KOPT-K1 (cell line): Measurements from ENCODE around the gene NUP214.
A peak's percentile ranks its signal among the peaks of the same experiment; 100 is the strongest.
"Not testable (repeated sequence)": the region's sequence is repeated elsewhere in the genome, so short reads cannot be mapped to it uniquely, and the experiment has no call there.

Source experiments
- H3K27ac ChIP-seq: fragments of 200-600 bp; sonication (generic); 2 replicates; pipeline ENCODE4 v1.5.1; 2016; ENCODE audit warnings: antibody characterized with exemption, mild to moderate bottlenecking, low read depth, low read length; ENCODE audit not compliant: poor library complexity, severe bottlenecking
- H3K36me3 ChIP-seq: fragments of 200-600 bp; sonication (generic); 2 replicates; pipeline ENCODE4 v1.5.1; 2017; ENCODE audit warnings: antibody characterized with exemption, mild to moderate bottlenecking, low read length, moderate library complexity; ENCODE audit not compliant: insufficient read depth
- H3K9me3 ChIP-seq: fragments of 200-600 bp; sonication (generic); 2 replicates; pipeline ENCODE4 v1.5.1; 2017; ENCODE audit warnings: antibody characterized with exemption, low read length, mild to moderate bottlenecking; ENCODE audit not compliant: insufficient read depth, poor library complexity, severe bottlenecking

Gene NUP214

GRCh38 chr9:131153595-131153994 lies 28.2 kb downstream of the NUP214 start:
- Histone ChIP-seq H3K27ac (no peak overlapping the region), H3K36me3 (peaks cover 80% of the 10 kb centered on the region), H3K9me3 (no peaks in the 10 kb centered on the region)

- peaks cover 88% of the 10 kb centered on the region for H3K36me3 ChIP-seq
- H3K9me3 ChIP-seq, result not testable (repeated sequence)
Measured at GRCh38 chr9:131158673-131159072, 33.3 kb downstream of the NUP214 start.

GRCh38 chr9:131160416-131161112 lies 35.2 kb downstream of the NUP214 start:
- Histone ChIP-seq H3K9me3 (no peaks in the 10 kb centered on the region), H3K36me3 (peaks cover 89% of the 10 kb centered on the region), H3K27ac (no peak overlapping the region)

More at GRCh38 chr9:131158673-131159072, 33.3 kb downstream of the NUP214 start:
- H3K27ac ChIP-seq, result not testable (repeated sequence)

- Histone ChIP-seq H3K36me3 (peaks cover 96% of the 10 kb centered on the region), H3K9me3 (no peaks in the 10 kb centered on the region), H3K27ac (no peak overlapping the region)
Measured at GRCh38 chr9:131161585-131161984, 36.2 kb downstream of the NUP214 start.

- Histone ChIP-seq H3K9me3 (no peaks in the 10 kb centered on the region), H3K36me3 (peaks cover 95% of the 10 kb centered on the region), H3K27ac (no peak overlapping the region)
Measured at GRCh38 chr9:131162886-131163285, 37.5 kb downstream of the NUP214 start.

GRCh38 chr9:131165523-131165922 lies 40.1 kb downstream of the NUP214 start:
- Histone ChIP-seq H3K27ac (no peak overlapping the region), H3K36me3 (peaks cover 87% of the 10 kb centered on the region), H3K9me3 (no peaks in the 10 kb centered on the region)

GRCh38 chr9:131167146-131167692 lies 41.8 kb downstream of the NUP214 start:
- no peaks in the 10 kb centered on the region for H3K9me3 ChIP-seq
- H3K27ac ChIP-seq, result no peak overlapping the region
- H3K36me3 ChIP-seq, result peaks cover 82% of the 10 kb centered on the region

GRCh38 chr9:131167936-131168335 lies 42.5 kb downstream of the NUP214 start:
- Histone ChIP-seq H3K9me3 (no peaks in the 10 kb centered on the region), H3K36me3 (peaks cover 75% of the 10 kb centered on the region), H3K27ac (no peak overlapping the region)

- Histone ChIP-seq H3K27ac (peak overlapping the region; percentile 32), H3K9me3 (no peaks in the 10 kb centered on the region), H3K36me3 (peaks cover 72% of the 10 kb centered on the region)
Measured at GRCh38 chr9:131169563-131170240, 44.3 kb downstream of the NUP214 start.

- peaks cover 73% of the 10 kb centered on the region for H3K36me3 ChIP-seq
- H3K27ac ChIP-seq, result no peak overlapping the region
- H3K9me3 ChIP-seq, result no peaks in the 10 kb centered on the region
Measured at GRCh38 chr9:131173995-131174394, 48.6 kb downstream of the NUP214 start.

GRCh38 chr9:131174681-131175239 lies 49.4 kb downstream of the NUP214 start:
- Histone ChIP-seq H3K36me3 (peaks cover 78% of the 10 kb centered on the region), H3K27ac (peak overlapping the region; percentile 11), H3K9me3 (no peaks in the 10 kb centered on the region)

- H3K27ac ChIP-seq, result no peak overlapping the region
- peaks cover 96% of the 10 kb centered on the region for H3K36me3 ChIP-seq
- no peaks in the 10 kb centered on the region for H3K9me3 ChIP-seq
Measured at GRCh38 chr9:131177898-131178297, 52.5 kb downstream of the NUP214 start.

GRCh38 chr9:131178382-131178781 lies 53.0 kb downstream of the NUP214 start:
- H3K36me3 ChIP-seq, result peaks cover 99% of the 10 kb centered on the region
- H3K27ac ChIP-seq, result no peak overlapping the region
- no peaks in the 10 kb centered on the region for H3K9me3 ChIP-seq

- Histone ChIP-seq H3K27ac (no peak overlapping the region), H3K36me3 (peaks cover 99% of the 10 kb centered on the region)
Measured at GRCh38 chr9:131178926-131179325, 53.5 kb downstream of the NUP214 start.

GRCh38 chr9:131179561-131180219 lies 54.3 kb downstream of the NUP214 start:
- Histone ChIP-seq H3K27ac (no peak overlapping the region), H3K9me3 (no peaks in the 10 kb centered on the region), H3K36me3 (peaks cover 99% of the 10 kb centered on the region)

More at GRCh38 chr9:131178926-131179325, 53.5 kb downstream of the NUP214 start:
- H3K9me3 ChIP-seq, result no peaks in the 10 kb centered on the region
